GM12878 (cell line): ENCODE data around the gene SGSM2. TPM values are rescaled to one million over a fixed set of nuclear protein-coding genes. Genes with fewer than 3 reads are reported as not detected.

Experiments used
- CBFB ChIP-seq: IDR thresholded peaks from 2 replicates; pipeline ENCODE4 v1.6.1; 2016; ENCODE audit warnings: antibody characterized with exemption, low read depth
- CBX3 ChIP-seq: fragments of 200-600 bp; sonication (generic); IDR thresholded peaks from 2 replicates; pipeline ENCODE4 v1.6.1; 2016; ENCODE audit warnings: low read depth, borderline replicate concordance
- CUX1 ChIP-seq: IDR thresholded peaks from 2 replicates; pipeline ENCODE4 v1.6.1; 2012; ENCODE audit warnings: improper control_type of control experiment, low read depth, low read length; ENCODE audit not compliant: insufficient replicate concordance
- MEF2A ChIP-seq: IDR thresholded peaks from 2 replicates; pipeline ENCODE4 v1.6.1; 2011; ENCODE audit warnings: low read depth, mild to moderate bottlenecking, low read length, moderate library complexity; ENCODE audit not compliant: insufficient read depth
- MXI1 ChIP-seq: fragments of 150-350 bp; IDR thresholded peaks from 2 replicates; pipeline ENCODE4 v1.6.1; 2011; ENCODE audit warnings: low read depth, mild to moderate bottlenecking, inconsistent platforms, low read length, improper control_type of control experiment
- PBX3 ChIP-seq: IDR thresholded peaks from 2 replicates; pipeline ENCODE4 v1.6.1; 2011; ENCODE audit warnings: mild to moderate bottlenecking, low read depth, low read length, moderate library complexity; ENCODE audit not compliant: insufficient replicate concordance
- POLR2A ChIP-seq: IDR thresholded peaks from 2 replicates; pipeline ENCODE4 v1.6.1; 2011; ENCODE audit warnings: low read depth, mild to moderate bottlenecking, low read length
- POLR2AphosphoS5 ChIP-seq: IDR thresholded peaks from 2 replicates; pipeline ENCODE4 v1.6.1; 2011; ENCODE audit warnings: mild to moderate bottlenecking, low read length, inconsistent platforms
- SMAD5 ChIP-seq: IDR thresholded peaks from 2 replicates; pipeline ENCODE4 v1.6.1; 2016; ENCODE audit warnings: antibody characterized with exemption, low read depth
- SRF ChIP-seq, 2 experiments: IDR thresholded peaks; 2 replicates each; pipeline ENCODE4 v1.6.1; 2011; ENCODE audit warnings: low read depth in 2 of 2, low read length in 2 of 2, mild to moderate bottlenecking in 1 of 2, moderate library complexity in 1 of 2
- TARDBP ChIP-seq: IDR thresholded peaks from 2 replicates; pipeline ENCODE4 v1.6.1; 2016; ENCODE audit warnings: borderline replicate concordance
- TCF7 ChIP-seq: IDR thresholded peaks from 2 replicates; pipeline ENCODE4 v1.6.1; 2014; ENCODE audit warnings: antibody characterized with exemption, borderline replicate concordance
- ZNF207 ChIP-seq: fragments of 450-650 bp; IDR thresholded peaks from 2 replicates; pipeline ENCODE4 v1.6.1; 2014; ENCODE audit warnings: antibody characterized with exemption, mild to moderate bottlenecking, borderline replicate concordance
- ZNF622 ChIP-seq: fragments of 450-650 bp; IDR thresholded peaks from 2 replicates; pipeline ENCODE4 v1.6.1; 2017; ENCODE audit warnings: mild to moderate bottlenecking, inconsistent platforms
- polyA plus RNA-seq, 11 experiments: library from polyadenylated mRNA; depleted of rRNA in 4 of 11; unstranded in 6 of 11; stranded (reverse) in 5 of 11; fragments of >200 nt; fragmentation: Nextera tagmentation in 4 of 11; fragmentation: Illumina TruSeq in 1 of 11; extraction: Ambion mirVana in 4 of 11; extraction: Trizol in 1 of 11; gene quantifications; 1 replicate in 1 of 11; 2 replicates in 10 of 11; pipeline versions ENCODE4 v1.2.1 to v1.2.3, GENCODE V29; 2011 to 2016; ENCODE audit warnings: inconsistent platforms in 2 of 11, missing spikeins in 2 of 11, low read depth in 1 of 11
- total RNA-seq, 4 experiments: library from RNA; depleted of rRNA in 3 of 4; stranded (reverse); fragments of >200 nt in 3 of 4; fragmentation: Illumina TruSeq in 1 of 4; extraction: Trizol in 1 of 4; gene quantifications; 2 replicates each; pipeline versions ENCODE4 v1.2.1 to v1.2.3, GENCODE V29; 2013 to 2021
- TF ChIP-seq, protein P1 (sequence below): IDR thresholded peaks from 2 replicates; pipeline ENCODE4 v1.6.1; 2012; ENCODE audit warnings: mild to moderate bottlenecking, low read depth, low read length

Gene SGSM2
- total and polyA plus RNA-seq, 10 of the 15 experiments (the other 5 are each of a cell fraction or from before 2014, with no cell fraction given), result 0.50 to 50.9 (median 18.5) TPM

GRCh38 chr17:2400877-2401425 lies 63.6 kb downstream of the SGSM2 start, which contains the start of gene MNT (continued):
- TF ChIP-seq CUX1 (no peak), TARDBP (no peak), SMAD5 (0 out of 2 replicates have a peak, but pooled peaks have one; percentile 19), PBX3 (no peak), ZNF622 (no peak), MXI1 (peak; percentile 87), POLR2AphosphoS5 (no peak; the same call in 1 of the 2 replicates), ZNF207 (peak; percentile 28; the same call in 1 of the 2 replicates), POLR2A (peak; percentile 77), TCF7 (no peak), CBFB (0 out of 2 replicates have a peak, but pooled peaks have one; percentile 17), MEF2A (no peak), CBX3 (no peak), SRF (IDR thresholded peaks at IDR 0.05; ENCODE audit: low read depth in 2 of 2, low read length in 2 of 2) (peak in 1 of 2 experiments; percentile 66; a peak in 2 of 4 replicates)
- TF ChIP-seq, protein P1, sequence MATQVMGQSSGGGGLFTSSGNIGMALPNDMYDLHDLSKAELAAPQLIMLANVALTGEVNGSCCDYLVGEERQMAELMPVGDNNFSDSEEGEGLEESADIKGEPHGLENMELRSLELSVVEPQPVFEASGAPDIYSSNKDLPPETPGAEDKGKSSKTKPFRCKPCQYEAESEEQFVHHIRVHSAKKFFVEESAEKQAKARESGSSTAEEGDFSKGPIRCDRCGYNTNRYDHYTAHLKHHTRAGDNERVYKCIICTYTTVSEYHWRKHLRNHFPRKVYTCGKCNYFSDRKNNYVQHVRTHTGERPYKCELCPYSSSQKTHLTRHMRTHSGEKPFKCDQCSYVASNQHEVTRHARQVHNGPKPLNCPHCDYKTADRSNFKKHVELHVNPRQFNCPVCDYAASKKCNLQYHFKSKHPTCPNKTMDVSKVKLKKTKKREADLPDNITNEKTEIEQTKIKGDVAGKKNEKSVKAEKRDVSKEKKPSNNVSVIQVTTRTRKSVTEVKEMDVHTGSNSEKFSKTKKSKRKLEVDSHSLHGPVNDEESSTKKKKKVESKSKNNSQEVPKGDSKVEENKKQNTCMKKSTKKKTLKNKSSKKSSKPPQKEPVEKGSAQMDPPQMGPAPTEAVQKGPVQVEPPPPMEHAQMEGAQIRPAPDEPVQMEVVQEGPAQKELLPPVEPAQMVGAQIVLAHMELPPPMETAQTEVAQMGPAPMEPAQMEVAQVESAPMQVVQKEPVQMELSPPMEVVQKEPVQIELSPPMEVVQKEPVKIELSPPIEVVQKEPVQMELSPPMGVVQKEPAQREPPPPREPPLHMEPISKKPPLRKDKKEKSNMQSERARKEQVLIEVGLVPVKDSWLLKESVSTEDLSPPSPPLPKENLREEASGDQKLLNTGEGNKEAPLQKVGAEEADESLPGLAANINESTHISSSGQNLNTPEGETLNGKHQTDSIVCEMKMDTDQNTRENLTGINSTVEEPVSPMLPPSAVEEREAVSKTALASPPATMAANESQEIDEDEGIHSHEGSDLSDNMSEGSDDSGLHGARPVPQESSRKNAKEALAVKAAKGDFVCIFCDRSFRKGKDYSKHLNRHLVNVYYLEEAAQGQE, result no peak
- TF ChIP-seq, all 136 proteins: peak for 40
